ENCODE results near the gene HDAC4. TPM values are rescaled to one million over a fixed set of nuclear protein-coding genes. Genes with fewer than 3 reads are reported as not detected.

The HDAC4 gene
- total and polyA plus RNA-seq, 2 donors (not counting 1 experiment from before 2014, with no cell fraction given), result 13.5 to 46.0 TPM

DNA sequence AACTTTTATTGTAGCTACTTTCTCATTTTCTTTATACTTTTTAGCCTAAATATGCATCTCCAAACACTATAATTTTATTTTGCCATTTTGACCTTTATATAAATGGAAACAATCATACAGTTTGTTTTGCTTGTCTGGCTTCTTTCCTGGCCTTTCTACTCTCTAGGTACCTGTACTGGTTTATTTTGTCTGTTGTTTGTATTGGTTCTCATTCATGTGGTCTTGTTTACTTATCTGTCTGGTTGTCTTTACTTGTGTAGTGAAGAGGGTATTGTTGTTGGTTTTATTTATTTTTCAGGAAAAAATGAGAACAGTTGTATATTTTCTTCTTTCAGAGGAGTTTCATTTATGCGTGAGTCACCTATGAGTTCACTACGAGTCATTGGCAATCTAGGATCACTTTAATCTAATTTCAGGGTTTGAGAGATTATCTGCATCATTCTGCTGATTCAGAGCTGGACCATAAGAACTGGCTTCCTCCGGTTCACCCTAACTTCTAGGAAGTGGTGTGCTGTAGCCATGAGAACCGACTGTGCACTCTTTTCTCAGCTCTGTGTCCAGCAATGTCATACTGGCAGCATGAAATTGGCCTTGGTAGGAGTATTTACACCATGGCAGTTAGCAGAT, 33.1 kb upstream of the HDAC4 start:
- no peak for ATAC-seq (ENCODE audit: low read depth)
- Mint-ChIP-seq H3K4me1 (no peaks in the 10 kb centered on the region), H3K9me3 (ENCODE audit: insufficient read depth) (peaks cover 5% of the 10 kb centered on the region), H3K27ac (no peak overlapping the region), H3K4me3 (no peak overlapping the region), H3K27me3 (peaks cover 37% of the 10 kb centered on the region)
- Histone ChIP-seq H3K36me3 (replicated peaks in 1 of 2; ENCODE audit: control extremely low read depth in 1 of 2, control insufficient read depth in 1 of 2, extremely low read depth in 1 of 2, insufficient read depth in 2 of 2, low read length in 1 of 2) (no peaks in the 10 kb centered on the region), H4K20me1 (ENCODE audit: control insufficient read depth, insufficient read depth, low read length, poor library complexity, severe bottlenecking) (no peaks in the 10 kb centered on the region), H3K79me2 (ENCODE audit: control insufficient read depth, insufficient read depth, low read length) (no peaks in the 10 kb centered on the region), H3K27ac (ENCODE audit: low read length in 2 of 2) (no peak overlapping the region), H3K9me3 (ENCODE audit: control extremely low read depth in 1 of 3, control insufficient read depth in 2 of 3, insufficient read depth in 1 of 3, low read length in 2 of 3) (peaks cover 0 to 14% (median 6%) of the 10 kb centered on the region in 3 donors), H2AFZ (ENCODE audit: insufficient read depth, low read depth, low read length, poor library complexity, severe bottlenecking) (no peak overlapping the region), H3K4me2 (replicated peaks; ENCODE audit: low read depth, low read length, poor library complexity, severe bottlenecking) (no peak overlapping the region), H3K9ac (ENCODE audit: low read length) (no peak overlapping the region), H3K27me3 (replicated peaks in 1 of 4; ENCODE audit: control extremely low read depth in 1 of 4, control insufficient read depth in 3 of 4, insufficient read depth in 4 of 4, low read length in 3 of 4) (peaks cover 0 to 7% (median 6%) of the 10 kb centered on the region in 4 experiments), H3K4me1 (ENCODE audit: control insufficient read depth in 2 of 2, insufficient read depth in 2 of 2, low read length in 2 of 2) (no peaks in the 10 kb centered on the region), H3K4me3 (ENCODE audit: control extremely low read depth in 1 of 5, extremely low read depth in 1 of 5, insufficient read depth in 1 of 5, low read depth in 2 of 5, low read length in 4 of 5) (no peak overlapping the region)
- intact Hi-C loops (cut with micrococcal nuclease), result no loop called here
- TF ChIP-seq EZH2 (IDR thresholded peaks at IDR 0.05; ENCODE audit: borderline replicate concordance, insufficient read depth, low read depth, low read length, poor library complexity, severe bottlenecking), result no peak
- TF ChIP-seq, protein P1, sequence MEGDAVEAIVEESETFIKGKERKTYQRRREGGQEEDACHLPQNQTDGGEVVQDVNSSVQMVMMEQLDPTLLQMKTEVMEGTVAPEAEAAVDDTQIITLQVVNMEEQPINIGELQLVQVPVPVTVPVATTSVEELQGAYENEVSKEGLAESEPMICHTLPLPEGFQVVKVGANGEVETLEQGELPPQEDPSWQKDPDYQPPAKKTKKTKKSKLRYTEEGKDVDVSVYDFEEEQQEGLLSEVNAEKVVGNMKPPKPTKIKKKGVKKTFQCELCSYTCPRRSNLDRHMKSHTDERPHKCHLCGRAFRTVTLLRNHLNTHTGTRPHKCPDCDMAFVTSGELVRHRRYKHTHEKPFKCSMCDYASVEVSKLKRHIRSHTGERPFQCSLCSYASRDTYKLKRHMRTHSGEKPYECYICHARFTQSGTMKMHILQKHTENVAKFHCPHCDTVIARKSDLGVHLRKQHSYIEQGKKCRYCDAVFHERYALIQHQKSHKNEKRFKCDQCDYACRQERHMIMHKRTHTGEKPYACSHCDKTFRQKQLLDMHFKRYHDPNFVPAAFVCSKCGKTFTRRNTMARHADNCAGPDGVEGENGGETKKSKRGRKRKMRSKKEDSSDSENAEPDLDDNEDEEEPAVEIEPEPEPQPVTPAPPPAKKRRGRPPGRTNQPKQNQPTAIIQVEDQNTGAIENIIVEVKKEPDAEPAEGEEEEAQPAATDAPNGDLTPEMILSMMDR (IDR thresholded peaks at IDR 0.05), result no peak
- ChIA-PET POLR2A (no interaction called here), CTCF (no interaction called here)
- 83% methylated on average over 4 of the region's 4 CpGs for WGBS (ENCODE audit: insufficient coverage)
- DNase-seq, result no peak

DNA sequence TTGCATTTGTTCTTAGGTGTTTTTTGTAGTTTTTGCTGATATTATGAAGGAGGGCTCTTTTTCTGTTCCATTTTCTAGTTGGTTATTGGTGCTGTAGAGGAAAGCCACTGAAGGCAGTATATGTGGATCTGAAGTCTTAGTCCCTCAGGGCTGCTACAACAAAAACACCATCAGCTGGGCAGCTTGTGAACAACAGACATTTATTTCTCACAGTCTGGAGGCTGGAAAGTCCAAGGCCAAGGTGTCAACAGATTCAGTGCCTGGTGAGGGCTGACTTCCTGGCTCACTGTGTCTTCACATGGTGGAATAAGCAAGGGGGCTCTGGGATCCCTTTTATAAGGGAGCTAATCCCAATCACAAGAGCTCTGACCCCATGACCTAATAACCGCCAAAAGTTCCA, 31.4 kb upstream of the HDAC4 start:
- H3K27me3 ChIP-seq (replicated peaks in 1 of 4; ENCODE audit: control extremely low read depth in 1 of 4, control insufficient read depth in 3 of 4, insufficient read depth in 4 of 4, low read length in 3 of 4), result peaks cover 0 to 6% (median 4%) of the 10 kb centered on the region in 4 experiments
- H3K4me1 Mint-ChIP-seq, result no peaks in the 10 kb centered on the region
- TF ChIP-seq EZH2 (IDR thresholded peaks at IDR 0.05; ENCODE audit: borderline replicate concordance, insufficient read depth, low read depth, low read length, poor library complexity, severe bottlenecking), result no peak
- TF ChIP-seq, protein P1 (IDR thresholded peaks at IDR 0.05), result no peak
- peaks cover 42% of the 10 kb centered on the region for H3K27me3 Mint-ChIP-seq
- DNase-seq, result no peak
- POLR2A ChIA-PET, result no interaction called here
- H3K4me3 ChIP-seq (ENCODE audit: control extremely low read depth in 1 of 5, extremely low read depth in 1 of 5, insufficient read depth in 1 of 5, low read depth in 2 of 5, low read length in 4 of 5), result no peak overlapping the region
- no peaks in the 10 kb centered on the region for H3K36me3 ChIP-seq (replicated peaks in 1 of 2; ENCODE audit: control extremely low read depth in 1 of 2, control insufficient read depth in 1 of 2, extremely low read depth in 1 of 2, insufficient read depth in 2 of 2, low read length in 1 of 2)
- no peak overlapping the region for H3K9ac ChIP-seq (ENCODE audit: low read length)
- H3K9me3 ChIP-seq (ENCODE audit: control extremely low read depth in 1 of 3, control insufficient read depth in 2 of 3, insufficient read depth in 1 of 3, low read length in 2 of 3), result peaks cover 0 to 14% (median 6%) of the 10 kb centered on the region in 3 donors
- intact Hi-C loops (cut with micrococcal nuclease), result no loop called here
- H4K20me1 ChIP-seq (ENCODE audit: control insufficient read depth, insufficient read depth, low read length, poor library complexity, severe bottlenecking), result no peaks in the 10 kb centered on the region
- no peak for ATAC-seq (ENCODE audit: low read depth)
- H3K9me3 Mint-ChIP-seq (ENCODE audit: insufficient read depth), result peaks cover 5% of the 10 kb centered on the region
- H3K4me3 Mint-ChIP-seq, result no peak overlapping the region
- no peak overlapping the region for H3K4me2 ChIP-seq (replicated peaks; ENCODE audit: low read depth, low read length, poor library complexity, severe bottlenecking)
- H3K27ac Mint-ChIP-seq, result no peak overlapping the region
- no peaks in the 10 kb centered on the region for H3K79me2 ChIP-seq (ENCODE audit: control insufficient read depth, insufficient read depth, low read length)
- no peak overlapping the region for H3K27ac ChIP-seq (ENCODE audit: low read length in 2 of 2)
- WGBS (ENCODE audit: insufficient coverage), result no CpG with 5 or more reads among the region's 1 CpG
- CTCF ChIA-PET, result no interaction called here
- H3K4me1 ChIP-seq (ENCODE audit: control insufficient read depth in 2 of 2, insufficient read depth in 2 of 2, low read length in 2 of 2), result no peaks in the 10 kb centered on the region
- no peak overlapping the region for H2AFZ ChIP-seq (ENCODE audit: insufficient read depth, low read depth, low read length, poor library complexity, severe bottlenecking)
